Sigmoid colon (tissue), 7 donors: ENCODE measurements around the gene XPR1. TPM values are rescaled to one million over a fixed set of nuclear protein-coding genes. Genes with fewer than 3 reads are reported as not detected.
"Not testable (repeated sequence)": the region's sequence is repeated elsewhere in the genome, so short reads cannot be mapped to it uniquely, and the experiment has no call there.

ENCODE experiments used
- DNase-seq: peaks from one replicate; pipeline ENCODE4 v3.0.0-alpha.2; 2019
- H3K27ac ChIP-seq, 4 donors: fragments of 200-600 bp; sonication (generic); one replicate each; pipeline ENCODE4 v1.5.1; 2016 to 2019; ENCODE audit warnings: mild to moderate bottlenecking in 1 of 4
- H3K27me3 ChIP-seq, 3 donors: fragments of 200-600 bp; sonication (generic); one replicate each; pipeline ENCODE4 v1.5.1; 2019; ENCODE audit warnings: mild to moderate bottlenecking in 1 of 3
- H3K36me3 ChIP-seq, 4 donors: fragments of 200-600 bp; sonication (generic); one replicate each; pipeline ENCODE4 v1.5.1; 2016 to 2019
- H3K4me1 ChIP-seq, 4 donors: fragments of 200-600 bp; sonication (generic); one replicate each; pipeline ENCODE4 v1.5.1; 2017 to 2019
- H3K4me3 ChIP-seq, 4 donors: fragments of 200-600 bp; sonication (generic); one replicate each; pipeline ENCODE4 v1.5.1; 2017 to 2019; ENCODE audit warnings: mild to moderate bottlenecking in 2 of 4, moderate library complexity in 1 of 4
- H3K9me3 ChIP-seq, 4 donors: fragments of 200-600 bp in 3 of 4; sonication (generic) in 3 of 4; one replicate each; pipeline versions ENCODE4 v1.5.1 to v1.6.1; 2013 to 2019
- CTCF ChIP-seq, 4 experiments: fragments of 450-650 bp in 3 of 4; fragments of 200-600 bp in 1 of 4; IDR thresholded peaks; one replicate each; pipeline ENCODE4 v1.5.1; 2016 to 2019; ENCODE audit warnings: antibody characterized with exemption in 4 of 4, mild to moderate bottlenecking in 3 of 4, moderate library complexity in 2 of 4
- EP300 ChIP-seq, 4 donors: sonication (generic); formaldehyde crosslinking; IDR thresholded peaks; one replicate each; pipeline ENCODE4 v1.6.1; 2017; ENCODE audit warnings: antibody characterized with exemption in 4 of 4
- POLR2A ChIP-seq, 2 donors: fragments of 450-650 bp; IDR thresholded peaks; one replicate each; pipeline ENCODE4 v1.6.1; 2016; ENCODE audit warnings: antibody characterized with exemption in 2 of 2, mild to moderate bottlenecking in 2 of 2, moderate library complexity in 2 of 2
- POLR2AphosphoS5 ChIP-seq, 4 donors: sonication (generic); formaldehyde crosslinking; IDR thresholded peaks; one replicate each; pipeline ENCODE4 v1.6.1; 2017; ENCODE audit warnings: antibody characterized with exemption in 4 of 4
- WGBS, 2 donors: extraction: QIAGEN DNeasy Blood & Tissue Kit; methylation state at CpG; one replicate each; pipeline ENCODE4 v1.1.7; 2013; 5-methylcytosine and 5-hydroxymethylcytosine counted together
- intact Hi-C: fragments of 100-400 bp; cut with DNase I; formaldehyde crosslinking; loops from one replicate; pipeline ENCODE4 v1.15.1; 2023
- polyA plus RNA-seq, 3 donors: library from polyadenylated mRNA; stranded (reverse); fragments of 200-250 nt; gene quantifications; one replicate each; pipeline ENCODE4 v1.2.3, GENCODE V29; 2013
- total RNA-seq, 4 donors: library from RNA; depleted of rRNA; stranded (reverse); fragments of >200 nt; gene quantifications; one replicate each; pipeline ENCODE4 v1.1.0, GENCODE V29; 2016
- donor health status: healthy with polysubstance abuse.
- donor health status: Bipolar disorder and iron deficiency.
- donor health status: healthy.

The XPR1 gene
- total and polyA plus RNA-seq, 7 donors: 1.8 to 18.8 (median 11.3) TPM

- DNase-seq: no peak
- peaks cover 0 to 2% (median 0%) of the 10 kb centered on the region in 4 donors for H3K4me1 ChIP-seq
- TF ChIP-seq POLR2A (IDR thresholded peaks at IDR 0.05) (no peak), POLR2AphosphoS5 (IDR thresholded peaks at IDR 0.05) (no peak), CTCF (IDR thresholded peaks at IDR 0.05) (no peak), EP300 (IDR thresholded peaks at IDR 0.05) (no peak)
- H3K36me3 ChIP-seq: no peaks in the 10 kb centered on the region
- H3K27ac ChIP-seq: no peak overlapping the region
- WGBS, 2 donors: 85 to 91% methylated on average over 5 of the region's 5 CpGs
- no peak overlapping the region for H3K4me3 ChIP-seq
- H3K9me3 ChIP-seq: no peaks in the 10 kb centered on the region
- no peaks in the 10 kb centered on the region for H3K27me3 ChIP-seq
- intact Hi-C loops: no loop called here
Measured at GRCh38 chr1:180787628-180788307, 155.9 kb downstream of the XPR1 start.

GRCh38 chr1:180789460-180789859 lies 157.6 kb downstream of the XPR1 start:
- Histone ChIP-seq H3K4me1 (peaks cover 0 to 11% (median 5%) of the 10 kb centered on the region in 4 donors), H3K36me3 (no peaks in the 10 kb centered on the region), H3K9me3 (no peaks in the 10 kb centered on the region), H3K4me3 (no peak overlapping the region), H3K27me3 (no peaks in the 10 kb centered on the region), H3K27ac (no peak overlapping the region)
- DNase-seq: no peak
- intact Hi-C loops: no loop called here
- no peak for TF ChIP-seq CTCF (IDR thresholded peaks at IDR 0.05)
- no peak for TF ChIP-seq POLR2AphosphoS5 (IDR thresholded peaks at IDR 0.05)
- no peak for TF ChIP-seq EP300 (IDR thresholded peaks at IDR 0.05)
- no peak for TF ChIP-seq POLR2A (IDR thresholded peaks at IDR 0.05)

DNA sequence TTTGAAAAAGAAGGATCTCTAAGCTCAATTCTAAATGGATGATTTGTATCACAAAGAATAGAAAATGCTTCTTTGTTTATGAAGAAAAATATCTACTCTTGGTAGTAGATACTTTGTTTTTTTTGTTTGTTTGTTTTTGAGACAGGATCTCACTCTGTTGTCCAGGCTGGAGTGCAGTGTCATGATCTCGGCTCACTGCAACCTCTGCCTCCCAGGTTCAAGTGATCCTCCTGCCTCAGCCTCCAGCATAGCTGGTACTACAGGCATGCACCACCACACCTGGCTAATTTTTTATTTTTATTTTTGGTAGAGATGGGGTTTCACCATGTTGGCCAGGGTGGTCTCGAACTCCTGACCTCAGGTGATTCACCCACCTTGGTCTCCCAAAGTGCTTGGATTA lies 159.3 kb downstream of the XPR1 start:
- H3K27ac ChIP-seq, H3K27me3 ChIP-seq, H3K4me3 ChIP-seq, DNase-seq, H3K36me3 ChIP-seq, H3K9me3 ChIP-seq, intact Hi-C loops: not testable (repeated sequence)
- WGBS, 2 donors: 95 to 97% methylated on average over 2 of the region's 2 CpGs
- H3K4me1 ChIP-seq: peaks cover 0 to 11% (median 5%) of the 10 kb centered on the region in 4 donors

- H3K27me3 ChIP-seq: no peaks in the 10 kb centered on the region
- H3K4me3 ChIP-seq: no peak overlapping the region
- peaks cover 0 to 11% (median 5%) of the 10 kb centered on the region in 4 donors for H3K4me1 ChIP-seq
- no peak overlapping the region for H3K27ac ChIP-seq
- intact Hi-C loops: no loop called here
- no peaks in the 10 kb centered on the region for H3K36me3 ChIP-seq
- TF ChIP-seq POLR2AphosphoS5 (IDR thresholded peaks at IDR 0.05): no peak
- no peak for TF ChIP-seq POLR2A (IDR thresholded peaks at IDR 0.05)
- TF ChIP-seq CTCF (IDR thresholded peaks at IDR 0.05): no peak
- no peak for TF ChIP-seq EP300 (IDR thresholded peaks at IDR 0.05)
- DNase-seq: no peak
- 66 to 84% methylated on average over 3 of the region's 3 CpGs for WGBS, 2 donors
- H3K9me3 ChIP-seq: no peaks in the 10 kb centered on the region
Measured at GRCh38 chr1:180791806-180792205, 160.0 kb downstream of the XPR1 start.

- intact Hi-C loops: no loop called here
- no peak for DNase-seq
- Histone ChIP-seq H3K36me3 (no peaks in the 10 kb centered on the region), H3K27ac (no peak overlapping the region), H3K9me3 (no peaks in the 10 kb centered on the region), H3K4me1 (peaks cover 0 to 11% (median 5%) of the 10 kb centered on the region in 4 donors), H3K4me3 (no peak overlapping the region), H3K27me3 (no peaks in the 10 kb centered on the region)
- TF ChIP-seq CTCF (IDR thresholded peaks at IDR 0.05): no peak
- TF ChIP-seq POLR2AphosphoS5 (IDR thresholded peaks at IDR 0.05): no peak
- no peak for TF ChIP-seq EP300 (IDR thresholded peaks at IDR 0.05)
- TF ChIP-seq POLR2A (IDR thresholded peaks at IDR 0.05): no peak
- 76 to 78% methylated on average over 2 of the region's 2 CpGs for WGBS, 2 donors
Measured at GRCh38 chr1:180793451-180793850, 161.6 kb downstream of the XPR1 start.
